Skeletal muscle tissue (tissue), 4 donors: ENCODE data around the gene TMEM53. TPM values are rescaled to one million over a fixed set of nuclear protein-coding genes. Genes with fewer than 3 reads are reported as not detected.

Experiments used
- H3K27ac ChIP-seq: one replicate; pipeline ENCODE4 v1.7.0; 2013; ENCODE audit warnings: mild to moderate bottlenecking, low read depth, low read length, inconsistent platforms
- H3K27me3 ChIP-seq, 3 donors: one replicate each; pipeline ENCODE4 v1.7.0; 2013; ENCODE audit warnings: low read length in 3 of 3; ENCODE audit not compliant: control insufficient read depth in 3 of 3, insufficient read depth in 3 of 3
- H3K36me3 ChIP-seq, 3 donors: one replicate each; pipeline ENCODE4 v1.7.0; 2013; ENCODE audit warnings: low read length in 3 of 3; ENCODE audit not compliant: control insufficient read depth in 3 of 3, insufficient read depth in 3 of 3
- H3K4me1 ChIP-seq, 3 donors: one replicate each; pipeline ENCODE4 v1.7.0; 2013; ENCODE audit warnings: low read length in 3 of 3, mild to moderate bottlenecking in 3 of 3; ENCODE audit not compliant: control insufficient read depth in 3 of 3, insufficient read depth in 3 of 3
- H3K4me3 ChIP-seq, 3 donors: one replicate each; pipeline ENCODE4 v1.7.0; 2013; ENCODE audit warnings: low read length in 3 of 3
- H3K9ac ChIP-seq, 3 donors: one replicate each; pipeline ENCODE4 v1.7.0; 2013; ENCODE audit warnings: low read length in 3 of 3, mild to moderate bottlenecking in 3 of 3, moderate library complexity in 2 of 3, low read depth in 1 of 3
- H3K9me3 ChIP-seq, 3 donors: one replicate each; pipeline ENCODE4 v1.7.0; 2013; ENCODE audit warnings: low read length in 3 of 3; ENCODE audit not compliant: control insufficient read depth in 3 of 3
- total RNA-seq: library from RNA; depleted of rRNA; stranded (reverse); fragments of >200 nt; gene quantifications from one replicate; pipeline ENCODE4 v1.2.3, GENCODE V29; 2014
- donor health status: Osteomylitis.

Gene TMEM53
- total RNA-seq, 1 donor from 2014 or later = 3.1 TPM

GRCh38 chr1:44661781-44662682 lies 12.2 kb downstream of the TMEM53 start:
- H3K4me1 ChIP-seq = peaks cover 0 to 6% (median 4%) of the 10 kb centered on the region in 3 donors
- H3K27ac ChIP-seq = no peak overlapping the region
- H3K36me3 ChIP-seq = peaks cover 0 to 3% (median 0%) of the 10 kb centered on the region in 3 donors
- H3K9me3 ChIP-seq = no peaks in the 10 kb centered on the region
- H3K27me3 ChIP-seq = no peaks in the 10 kb centered on the region
- H3K4me3 ChIP-seq = no peak overlapping the region
- peak overlapping the region in 1 of 3 donors; percentile 20 for H3K9ac ChIP-seq

- H3K4me3 ChIP-seq = peak overlapping the region in 1 of 3 donors; percentile 22
- H3K9me3 ChIP-seq = no peaks in the 10 kb centered on the region
- peaks cover 0 to 6% (median 4%) of the 10 kb centered on the region in 3 donors for H3K4me1 ChIP-seq
- H3K27ac ChIP-seq = no peak overlapping the region
- H3K36me3 ChIP-seq = peaks cover 0 to 3% (median 0%) of the 10 kb centered on the region in 3 donors
- no peak overlapping the region for H3K9ac ChIP-seq
- H3K27me3 ChIP-seq = no peaks in the 10 kb centered on the region
These were observed 14.1 kb downstream of the TMEM53 start for GRCh38 chr1:44660176-44660575.

- Histone ChIP-seq H3K9me3 (no peaks in the 10 kb centered on the region), H3K27me3 (no peaks in the 10 kb centered on the region), H3K9ac (no peak overlapping the region), H3K36me3 (peaks cover under 1 to 3% (median 2%) of the 10 kb centered on the region in 3 donors), H3K27ac (no peak overlapping the region), H3K4me3 (no peak overlapping the region), H3K4me1 (peaks cover 0 to 6% (median 4%) of the 10 kb centered on the region in 3 donors)
These were observed 14.7 kb downstream of the TMEM53 start for GRCh38 chr1:44659566-44659965.

- Histone ChIP-seq H3K36me3 (peaks cover 11 to 17% (median 12%) of the 10 kb centered on the region in 3 donors), H3K9ac (no peak overlapping the region), H3K4me3 (no peak overlapping the region), H3K9me3 (no peaks in the 10 kb centered on the region), H3K27me3 (no peaks in the 10 kb centered on the region), H3K4me1 (peaks cover 5 to 8% (median 6%) of the 10 kb centered on the region in 3 donors), H3K27ac (no peak overlapping the region)
These were observed 18.7 kb downstream of the TMEM53 start for GRCh38 chr1:44655609-44656008.

GRCh38 chr1:44654621-44655187 lies 19.6 kb downstream of the TMEM53 start:
- Histone ChIP-seq H3K27me3 (no peaks in the 10 kb centered on the region), H3K36me3 (peaks cover 20 to 25% (median 21%) of the 10 kb centered on the region in 3 donors), H3K9me3 (no peaks in the 10 kb centered on the region), H3K9ac (no peak overlapping the region), H3K4me3 (no peak overlapping the region), H3K4me1 (peaks cover 6 to 8% (median 8%) of the 10 kb centered on the region in 3 donors), H3K27ac (no peak overlapping the region)

GRCh38 chr1:44653107-44653964 lies 20.9 kb downstream of the TMEM53 start:
- no peaks in the 10 kb centered on the region for H3K27me3 ChIP-seq
- H3K9ac ChIP-seq = no peak overlapping the region
- no peaks in the 10 kb centered on the region for H3K9me3 ChIP-seq
- H3K4me3 ChIP-seq = no peak overlapping the region
- H3K27ac ChIP-seq = no peak overlapping the region
- peaks cover 23 to 33% (median 32%) of the 10 kb centered on the region in 3 donors for H3K36me3 ChIP-seq
- H3K4me1 ChIP-seq = peaks cover 8 to 13% (median 8%) of the 10 kb centered on the region in 3 donors

- Histone ChIP-seq H3K9me3 (no peaks in the 10 kb centered on the region), H3K4me1 (peaks cover 8 to 19% (median 13%) of the 10 kb centered on the region in 3 donors), H3K9ac (peak overlapping the region in 1 of 3 donors; percentile 19), H3K27ac (no peak overlapping the region), H3K4me3 (no peak overlapping the region), H3K36me3 (peaks cover 27 to 37% (median 36%) of the 10 kb centered on the region in 3 donors), H3K27me3 (no peaks in the 10 kb centered on the region)
These were observed 21.7 kb downstream of the TMEM53 start for GRCh38 chr1:44652445-44653106.

GRCh38 chr1:44651069-44651468 lies 23.2 kb downstream of the TMEM53 start:
- no peak overlapping the region for H3K27ac ChIP-seq

GRCh38 chr1:44650159-44650831 lies 24.0 kb downstream of the TMEM53 start:
- Histone ChIP-seq H3K4me1 (peaks cover 21 to 41% (median 26%) of the 10 kb centered on the region in 3 donors), H3K9ac (peak overlapping the region in 1 of 3 donors; percentile 54), H3K27me3 (no peaks in the 10 kb centered on the region), H3K4me3 (no peak overlapping the region), H3K36me3 (peaks cover 31 to 48% (median 44%) of the 10 kb centered on the region in 3 donors), H3K27ac (no peak overlapping the region), H3K9me3 (no peaks in the 10 kb centered on the region)

More at GRCh38 chr1:44651069-44651468, 23.2 kb downstream of the TMEM53 start:
- Histone ChIP-seq H3K9me3 (no peaks in the 10 kb centered on the region), H3K9ac (peak overlapping the region in 1 of 3 donors; percentile 62), H3K4me3 (no peak overlapping the region), H3K36me3 (peaks cover 31 to 45% (median 44%) of the 10 kb centered on the region in 3 donors), H3K4me1 (peaks cover 13 to 34% (median 20%) of the 10 kb centered on the region in 3 donors), H3K27me3 (no peaks in the 10 kb centered on the region)
